IMR-90 (cell line): Measurements from ENCODE around the gene SPARC. TPM values are rescaled to one million over a fixed set of nuclear protein-coding genes. Genes with fewer than 3 reads are reported as not detected.

Experiments
- ATAC-seq: fragments of 200-7000 bp; cut with Tn5 transposase; 2 replicates; pipeline ENCODE4 v1.9.1; 2020; ENCODE audit warnings: low read depth, mild to moderate bottlenecking, moderate library complexity
- BruUV-seq: library from RNA; stranded (reverse); fragments of 400-500 nt; replicated peaks from 2 replicates; lab custom pipeline; 2021; lab: Mats Ljungman, UMichigan
- CTCF ChIA-PET: fragments of 300-600 bp; formaldehyde crosslinking; extraction: SDS; loops from one replicate; lab custom pipeline; 2021; ENCODE audit warnings: antibody characterized with exemption; lab: Yijun Ruan, JAX
- POLR2A ChIA-PET: fragments of 300-600 bp; sonication (Branson Sonifier 250); formaldehyde crosslinking; loops from one replicate; lab custom pipeline; 2022; ENCODE audit warnings: antibody characterized with exemption; ENCODE audit not compliant: unreplicated experiment; lab: Charles Lee
- DNase-seq: peaks from one replicate; pipeline ENCODE4 v3.0.0; 2013
- H2AFZ ChIP-seq: replicated peaks from 2 replicates; pipeline ENCODE3; 2013; ENCODE audit warnings: low read length, mild to moderate bottlenecking; ENCODE audit not compliant: poor library complexity
- H2AK5ac ChIP-seq: 2 replicates; pipeline ENCODE4 v1.6.1; 2013; ENCODE audit warnings: low read depth, low read length, inconsistent platforms
- H2AK9ac ChIP-seq: replicated peaks from 2 replicates; pipeline ENCODE3; 2013; ENCODE audit warnings: mild to moderate bottlenecking, low read depth, low read length, moderate library complexity; ENCODE audit not compliant: poor library complexity
- H2BK120ac ChIP-seq: 2 replicates; pipeline ENCODE4 v1.6.1; 2013; ENCODE audit warnings: low read depth, low read length, inconsistent platforms
- H2BK15ac ChIP-seq: 3 replicates; pipeline ENCODE4 v1.6.1; 2013; ENCODE audit warnings: low read depth, low read length, inconsistent platforms
- H2BK20ac ChIP-seq: 2 replicates; pipeline ENCODE4 v1.6.1; 2013; ENCODE audit warnings: low read depth, mild to moderate bottlenecking, inconsistent platforms, low read length, moderate library complexity
- H2BK5ac ChIP-seq: 2 replicates; pipeline ENCODE4 v1.6.1; 2013; ENCODE audit warnings: mild to moderate bottlenecking, low read depth, low read length, inconsistent platforms; ENCODE audit not compliant: poor library complexity, severe bottlenecking
- H3K14ac ChIP-seq: replicated peaks from 2 replicates; pipeline ENCODE4 v1.6.1; 2013; ENCODE audit warnings: low read depth, low read length, inconsistent platforms
- H3K18ac ChIP-seq: 2 replicates; pipeline ENCODE4 v1.6.1; 2013; ENCODE audit warnings: low read depth, low read length, control low read depth
- H3K23ac ChIP-seq: 2 replicates; pipeline ENCODE4 v1.6.1; 2013; ENCODE audit warnings: low read depth, low read length, inconsistent platforms
- H3K27ac ChIP-seq: 2 replicates; pipeline ENCODE4 v1.5.1; 2013; ENCODE audit warnings: mild to moderate bottlenecking, control low read depth, low read length; ENCODE audit not compliant: insufficient read depth
- H3K27me3 ChIP-seq: 2 replicates; pipeline ENCODE4 v1.6.1; 2013; ENCODE audit warnings: low read length; ENCODE audit not compliant: control insufficient read depth, insufficient read depth
- H3K36me3 ChIP-seq: 2 replicates; pipeline ENCODE4 v1.6.1; 2013; ENCODE audit warnings: low read length, mixed read lengths; ENCODE audit not compliant: control insufficient read depth, insufficient read depth
- H3K4ac ChIP-seq: 2 replicates; pipeline ENCODE4 v1.6.1; 2013; ENCODE audit warnings: low read depth, low read length, inconsistent platforms
- H3K4me1 ChIP-seq: 2 replicates; pipeline ENCODE4 v1.6.1; 2013; ENCODE audit warnings: low read length, mixed read lengths; ENCODE audit not compliant: control insufficient read depth, insufficient read depth
- H3K4me2 ChIP-seq: 2 replicates; pipeline ENCODE4 v1.6.1; 2013; ENCODE audit warnings: low read depth, mild to moderate bottlenecking, control low read depth, low read length, moderate library complexity
- H3K4me3 ChIP-seq: 2 replicates; pipeline ENCODE4 v1.5.1; 2013; ENCODE audit warnings: low read depth, mild to moderate bottlenecking, control low read depth, low read length, moderate library complexity; ENCODE audit not compliant: insufficient read depth
- H3K56ac ChIP-seq: 2 replicates; pipeline ENCODE4 v1.6.1; 2013; ENCODE audit warnings: low read length, inconsistent platforms; ENCODE audit not compliant: insufficient read depth; ENCODE audit errors: extremely low read depth
- H3K79me1 ChIP-seq, 2 experiments: 2 replicates each; pipeline ENCODE4 v1.6.1; 2013; ENCODE audit warnings: low read length in 2 of 2, inconsistent platforms in 1 of 2, low read depth in 1 of 2
- H3K9ac ChIP-seq: 2 replicates; pipeline ENCODE4 v1.6.1; 2013; ENCODE audit warnings: low read depth, low read length, control low read depth
- H3K9me1 ChIP-seq: 2 replicates; pipeline ENCODE4 v1.6.1; 2013; ENCODE audit warnings: low read length, inconsistent platforms; ENCODE audit not compliant: insufficient read depth
- H3K9me3 ChIP-seq: 2 replicates; pipeline ENCODE4 v1.6.1; 2013; ENCODE audit warnings: low read length; ENCODE audit not compliant: control insufficient read depth, insufficient read depth
- H4K20me1 ChIP-seq: 2 replicates; pipeline ENCODE4 v1.6.1; 2013; ENCODE audit warnings: low read length, inconsistent platforms; ENCODE audit not compliant: insufficient read depth
- H4K5ac ChIP-seq: 2 replicates; pipeline ENCODE4 v1.6.1; 2013; ENCODE audit warnings: mild to moderate bottlenecking, low read depth, low read length, control low read depth
- H4K8ac ChIP-seq, 2 experiments: 2 replicates each; pipeline ENCODE4 v1.6.1; 2013; ENCODE audit warnings: low read depth in 2 of 2, low read length in 2 of 2, control low read depth in 1 of 2, inconsistent platforms in 1 of 2
- H4K91ac ChIP-seq: 2 replicates; pipeline ENCODE4 v1.6.1; 2013; ENCODE audit warnings: low read depth, low read length, inconsistent platforms; ENCODE audit not compliant: insufficient read depth
- CHD1 ChIP-seq: IDR thresholded peaks from 2 replicates; pipeline ENCODE4 v1.6.1; 2012; ENCODE audit warnings: low read depth, low read length, improper control_type of control experiment
- CTCF ChIP-seq: conservative IDR thresholded peaks from 2 replicates; pipeline ENCODE4 v1.5.1; 2012; ENCODE audit warnings: mild to moderate bottlenecking, low read depth, low read length, improper control_type of control experiment
- FOS ChIP-seq: fragments of 150-350 bp; IDR thresholded peaks from 2 replicates; pipeline ENCODE4 v1.6.1; 2016; ENCODE audit warnings: low read depth, low read length
- MAFK ChIP-seq: IDR thresholded peaks from 2 replicates; pipeline ENCODE4 v1.6.1; 2012; ENCODE audit warnings: low read depth, low read length, improper control_type of control experiment
- RAD21 ChIP-seq: IDR thresholded peaks from 2 replicates; pipeline ENCODE4 v1.6.1; 2012; ENCODE audit warnings: low read length, improper control_type of control experiment
- RCOR1 ChIP-seq: IDR thresholded peaks from 2 replicates; pipeline ENCODE4 v1.6.1; 2012; ENCODE audit warnings: mild to moderate bottlenecking, low read length, improper control_type of control experiment; ENCODE audit not compliant: insufficient replicate concordance
- SMC3 ChIP-seq: fragments of 150-350 bp; IDR thresholded peaks from 2 replicates; pipeline ENCODE4 v1.6.1; 2016; ENCODE audit warnings: low read depth, mild to moderate bottlenecking, antibody characterized with exemption, low read length, moderate library complexity
- WGBS, 2 experiments: methylation state at CpG; one replicate each; pipeline versions ENCODE4 v1.1.5 to v1.1.7; 2013; ENCODE audit warnings: missing lambda C conversion rate in 2 of 2; ENCODE audit not compliant: insufficient read length in 1 of 2; ENCODE audit errors: extremely low coverage in 2 of 2; 5-methylcytosine and 5-hydroxymethylcytosine counted together
- dilution Hi-C: fragments of 300-500 bp; cut with HindIII; formaldehyde crosslinking; loops from one replicate; pipeline ENCODE4 v1.14.3; 2018; ENCODE audit warnings: low sequenced_read_pairs; ENCODE audit not compliant: unreplicated experiment
- in situ Hi-C: fragments of 300-500 bp; cut with MboI; formaldehyde crosslinking; loops from 3 replicates; pipeline ENCODE4 v1.14.3; 2019; ENCODE audit warnings: low sequenced_read_pairs, inconsistent platforms, mixed read lengths
- intact Hi-C: fragments of 100-400 bp; cut with micrococcal nuclease; formaldehyde crosslinking; loops from 2 replicates; pipeline ENCODE4 v1.10.0; 2022
- polyA plus RNA-seq, 3 experiments: library from polyadenylated mRNA; depleted of rRNA; stranded (reverse); fragments of >200 nt; gene quantifications; 2 replicates each; pipeline ENCODE4 v1.2.3, GENCODE V29; 2012; ENCODE audit warnings: low replicate concordance in 1 of 3
- total RNA-seq: library from RNA; depleted of rRNA; stranded (reverse); fragments of >200 nt; gene quantifications from 2 replicates; pipeline ENCODE4 v1.2.3, GENCODE V29; 2012

Gene SPARC
- total and polyA plus RNA-seq, 2 of the 4 experiments (the other 2 are of a cell fraction) = 1,186 to 4,692 TPM

- H3K14ac ChIP-seq = peak overlapping the region; percentile 47
- H3K27me3 ChIP-seq = no peaks in the 10 kb centered on the region
- 100% methylated on average over 1 of the region's 6 CpGs; no CpG with 5 or more reads in 1 of the 2 experiments for WGBS, 2 experiments
- H2BK15ac ChIP-seq = peak overlapping the region; percentile 84; the same call in 2 of the 3 replicates
- peak overlapping the region; percentile 88 for H3K27ac ChIP-seq
- H4K91ac ChIP-seq = peak overlapping the region; percentile 55
- H3K18ac ChIP-seq = peak overlapping the region; percentile 82
- peak overlapping the region; percentile 63 for H2BK20ac ChIP-seq
- peak overlapping the region; percentile 82 for H3K4me2 ChIP-seq
- DNase-seq (peak; percentile 50), ATAC-seq (peak; percentile 56)
- peak overlapping the region; percentile 19 for H2AFZ ChIP-seq
- peak overlapping the region; percentile 77 for H2AK9ac ChIP-seq
- peak overlapping the region; percentile 14; the same call in 1 of the 2 replicates for H3K56ac ChIP-seq
- no peaks in the 10 kb centered on the region for H3K36me3 ChIP-seq
- H3K4me3 ChIP-seq = no peak overlapping the region
- peak overlapping the region; percentile 87 for H2AK5ac ChIP-seq
- H2BK5ac ChIP-seq = peak overlapping the region; percentile 96
- peaks cover 13% of the 10 kb centered on the region for H3K9me1 ChIP-seq
- H3K23ac ChIP-seq = peak overlapping the region; percentile 49
- peaks cover 16% of the 10 kb centered on the region for H3K4me1 ChIP-seq
- dilution Hi-C loops (no loop called here), in situ Hi-C loops (no loop called here), intact Hi-C loops (loop anchor here (2.0 kb wide), 1 partner anchor 61 kb away; no protein-coding TSS in a partner anchor)
- H4K5ac ChIP-seq = peak overlapping the region; percentile 84
- H3K9ac ChIP-seq = peak overlapping the region; percentile 44
- POLR2A ChIA-PET = interaction anchor here (0.9 to 2.3 kb wide), 5 partner anchors 11 to 44 kb away, joined by 3 to 20 read pairs (median 6); partner anchors contain the start of gene SPARC
- peak overlapping the region; percentile 86 for H2BK120ac ChIP-seq
- TF ChIP-seq FOS (no peak), MAFK (no peak), CHD1 (no peak), RCOR1 (no peak), RAD21 (peak; percentile 68), CTCF (peak; percentile 64), SMC3 (peak; percentile 47)
- BruUV-seq = no TSS peak
- H4K20me1 ChIP-seq = no peaks in the 10 kb centered on the region
- peak overlapping the region; percentile 91 for H3K4ac ChIP-seq
- peak overlapping the region; percentile 12 to 74; a peak in 3 of 4 replicates for H4K8ac ChIP-seq
- no peaks in the 10 kb centered on the region for H3K9me3 ChIP-seq
- CTCF ChIA-PET = interaction anchor here (0.9 to 2.2 kb wide), 10 partner anchors 16 to 67 kb away, joined by 3 to 12 read pairs (median 5); no protein-coding TSS in a partner anchor
- H3K79me1 ChIP-seq = peaks cover 0 to 24% of the 10 kb centered on the region in 2 experiments; a peak in 2 of 4 replicates
These were observed 32.7 kb upstream of the SPARC start for GRCh38 chr5:151719228-151720000.
